ENCODE results near the gene AMER2. TPM values are rescaled to one million over a fixed set of nuclear protein-coding genes. Genes with fewer than 3 reads are reported as not detected.

Gene AMER2
- total and polyA plus RNA-seq, 11 donors = not detected

- Histone ChIP-seq H3K36me3 (no peaks in the 10 kb centered on the region), H3K4me1 (peaks cover 0 to 18% (median 5%) of the 10 kb centered on the region in 12 donors), H3K27me3 (peaks cover 27 to 77% (median 39%) of the 10 kb centered on the region in 9 donors), H3K27ac (no peak overlapping the region), H3K4me3 (no peak overlapping the region), H3K9me3 (no peaks in the 10 kb centered on the region)
- no peak for DNase-seq
- intact Hi-C loops (cut with DNase I) = no loop called here
- 72 to 81% (median 73%) methylated on average over 21 to 37 of the region's 37 CpGs for WGBS, 4 donors
- ATAC-seq = no peak
- no peak for TF ChIP-seq POLR2A (IDR thresholded peaks at IDR 0.05)
- TF ChIP-seq CTCF (IDR thresholded peaks at IDR 0.05) = no peak
Observed at GRCh38 chr13:25169951-25170553, 2.0 kb downstream of the AMER2 start.

GRCh38 chr13:25169356-25169755, 2.7 kb downstream of the AMER2 start:
- H3K27me3 ChIP-seq = peaks cover 27 to 78% (median 39%) of the 10 kb centered on the region in 9 donors
- peaks cover 0 to 18% (median 5%) of the 10 kb centered on the region in 12 donors for H3K4me1 ChIP-seq
- 69 to 76% (median 75%) methylated on average over 10 to 12 of the region's 12 CpGs for WGBS, 4 donors
- TF ChIP-seq POLR2A (IDR thresholded peaks at IDR 0.05) (no peak), CTCF (IDR thresholded peaks at IDR 0.05) (no peak)
- no peak for DNase-seq
- no peak overlapping the region for H3K4me3 ChIP-seq
- H3K27ac ChIP-seq = no peak overlapping the region
- ATAC-seq = no peak
- intact Hi-C loops (cut with DNase I) = no loop called here
- no peaks in the 10 kb centered on the region for H3K36me3 ChIP-seq
- no peaks in the 10 kb centered on the region for H3K9me3 ChIP-seq

- H3K4me1 ChIP-seq = peaks cover 0 to 18% (median 5%) of the 10 kb centered on the region in 12 donors
- TF ChIP-seq CTCF (IDR thresholded peaks at IDR 0.05) = no peak
- no peak for TF ChIP-seq POLR2A (IDR thresholded peaks at IDR 0.05)
- ATAC-seq (no peak), DNase-seq (no peak)
- intact Hi-C loops (cut with DNase I) = no loop called here
- H3K27ac ChIP-seq = no peak overlapping the region
- H3K4me3 ChIP-seq = no peak overlapping the region
- peaks cover 27 to 72% (median 37%) of the 10 kb centered on the region in 9 donors for H3K27me3 ChIP-seq
- no peaks in the 10 kb centered on the region for H3K9me3 ChIP-seq
- 21 to 34% (median 28%) methylated on average over 3 of the region's 3 CpGs for WGBS, 4 donors
- no peaks in the 10 kb centered on the region for H3K36me3 ChIP-seq
Observed at GRCh38 chr13:25168790-25169189, 3.3 kb downstream of the AMER2 start.

- intact Hi-C loops (cut with DNase I) = no loop called here
- no peak overlapping the region for H3K27ac ChIP-seq
- H3K27me3 ChIP-seq = peaks cover 25 to 66% (median 34%) of the 10 kb centered on the region in 9 donors
- ATAC-seq = no peak
- DNase-seq = no peak
- no peaks in the 10 kb centered on the region for H3K9me3 ChIP-seq
- no peak for TF ChIP-seq POLR2A (IDR thresholded peaks at IDR 0.05)
- TF ChIP-seq CTCF (IDR thresholded peaks at IDR 0.05) = no peak
- H3K4me3 ChIP-seq = no peak overlapping the region
- H3K4me1 ChIP-seq = peaks cover 0 to 18% (median 5%) of the 10 kb centered on the region in 12 donors
- H3K36me3 ChIP-seq = no peaks in the 10 kb centered on the region
- 80 to 90% (median 86%) methylated on average over 3 of the region's 3 CpGs for WGBS, 4 donors
Observed at GRCh38 chr13:25167382-25168174, 4.5 kb downstream of the AMER2 start.

Measured in heart left ventricle (tissue), 16 donors.